Globus pallidus (tissue), 1 donor: ENCODE data around the gene ENPP6.

ENCODE experiments used
- DNase-seq: peaks from one replicate; pipeline ENCODE4 v3.0.0-alpha.2; 2015; ENCODE audit warnings: low spot score

ENPP6 gene

DNA sequence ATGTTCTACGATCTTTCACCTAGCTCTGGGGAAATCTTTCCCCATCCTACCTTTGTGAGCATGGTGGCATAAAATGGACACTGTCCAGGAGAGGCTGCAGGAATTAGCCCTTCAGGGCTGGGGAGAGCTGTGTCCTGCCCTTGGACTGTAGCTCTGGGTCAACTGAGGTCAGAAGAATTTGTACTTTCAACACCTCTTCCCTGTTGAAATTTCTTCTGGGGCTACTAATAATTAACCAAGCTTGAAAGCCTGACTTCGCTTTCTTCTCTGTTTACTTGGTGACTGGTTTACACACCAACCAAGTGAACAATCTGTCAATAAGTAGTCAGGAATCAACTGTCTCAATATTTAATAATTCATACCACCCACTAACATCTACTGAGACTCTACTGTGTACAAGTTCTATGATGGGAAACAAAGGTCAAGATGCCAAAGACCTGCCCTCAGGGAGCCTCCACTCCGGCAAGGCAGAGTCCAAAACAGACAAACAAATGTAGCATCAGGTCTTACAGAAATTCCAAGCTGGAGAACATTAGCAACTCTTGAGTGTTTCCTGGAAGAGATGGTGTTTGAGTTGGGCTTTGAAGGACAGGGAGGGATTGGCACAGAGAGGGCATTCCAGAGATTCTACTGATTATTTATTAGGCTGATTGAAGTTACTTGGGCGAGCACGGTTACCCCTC lies 113.1 kb downstream of the ENPP6 start:
- no peak for DNase-seq

DNA sequence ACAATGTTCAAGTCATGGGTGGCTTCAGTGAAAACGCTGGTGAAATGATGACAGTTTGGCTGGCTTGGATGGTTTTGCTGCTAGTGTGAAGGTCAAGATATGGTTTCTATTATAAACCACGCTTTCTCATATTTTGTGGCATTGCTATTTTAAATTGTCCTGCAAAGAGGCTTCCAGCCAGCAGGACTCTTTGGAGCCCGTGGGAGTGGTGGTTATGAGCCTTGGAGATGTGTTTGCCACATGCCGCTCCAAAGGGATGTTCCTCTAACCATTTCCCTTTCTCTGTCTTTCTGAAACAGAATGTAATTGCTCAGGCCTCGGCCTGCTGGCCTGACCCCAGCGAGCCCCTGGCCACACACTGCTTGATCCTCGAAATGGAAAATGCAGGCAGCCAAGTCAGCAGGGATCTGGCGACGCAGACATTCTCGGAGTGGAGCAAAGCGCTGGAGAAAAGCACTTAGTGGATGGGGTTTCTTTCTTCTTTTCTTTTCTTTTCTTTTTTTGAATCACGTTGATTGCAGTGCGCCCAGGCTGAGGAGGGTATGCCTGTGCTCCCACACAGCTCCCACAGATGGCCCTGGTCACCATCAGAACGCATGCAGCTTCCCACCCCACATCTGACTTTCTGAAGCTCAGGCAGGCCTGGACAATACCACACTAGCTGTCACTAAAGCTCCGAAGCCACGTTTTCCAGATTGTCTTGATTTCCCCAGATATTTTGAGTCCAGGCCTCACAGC lies 114.0 kb downstream of the ENPP6 start:
- no peak for DNase-seq

DNA sequence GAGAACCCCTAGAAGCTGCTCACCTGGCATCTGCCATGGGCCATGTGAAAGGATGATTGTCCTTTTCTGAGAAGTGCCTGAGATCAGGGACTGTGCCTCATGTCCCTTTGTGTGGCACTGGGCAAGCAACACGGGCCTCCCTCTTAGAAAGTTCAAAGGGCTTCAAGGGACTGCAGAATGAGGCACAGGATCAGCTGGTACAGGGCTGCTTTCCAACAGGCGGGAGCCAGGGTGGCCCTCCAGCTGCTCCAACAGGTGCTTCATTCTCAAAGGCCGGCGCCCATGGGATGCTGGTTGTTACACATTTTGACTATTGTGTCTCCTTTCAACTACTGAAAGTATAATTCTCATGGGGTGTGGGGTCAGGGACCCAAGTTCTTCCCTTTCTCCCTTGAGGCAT lies 114.7 kb downstream of the ENPP6 start:
- no peak for DNase-seq

DNA sequence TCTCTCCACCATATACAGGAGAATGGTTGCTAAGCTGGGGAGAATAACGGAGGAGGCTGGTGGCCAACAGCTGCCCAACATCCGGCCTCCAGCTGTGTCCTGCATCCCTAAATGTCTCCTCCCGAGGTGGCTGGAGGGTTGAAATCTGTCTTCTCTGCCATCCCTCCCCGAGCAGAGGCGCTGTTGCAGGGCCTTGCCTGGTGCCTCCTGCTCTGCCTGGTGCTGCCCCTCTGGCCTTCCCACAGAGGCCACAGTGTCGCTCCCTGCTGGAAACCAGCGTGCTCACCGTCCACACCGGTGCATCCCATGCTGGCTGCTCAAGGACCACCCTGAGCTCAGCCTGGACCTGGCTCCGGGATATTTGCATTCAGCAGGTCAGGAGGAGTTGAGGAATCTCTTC lies 115.2 kb downstream of the ENPP6 start:
- no peak for DNase-seq

DNA sequence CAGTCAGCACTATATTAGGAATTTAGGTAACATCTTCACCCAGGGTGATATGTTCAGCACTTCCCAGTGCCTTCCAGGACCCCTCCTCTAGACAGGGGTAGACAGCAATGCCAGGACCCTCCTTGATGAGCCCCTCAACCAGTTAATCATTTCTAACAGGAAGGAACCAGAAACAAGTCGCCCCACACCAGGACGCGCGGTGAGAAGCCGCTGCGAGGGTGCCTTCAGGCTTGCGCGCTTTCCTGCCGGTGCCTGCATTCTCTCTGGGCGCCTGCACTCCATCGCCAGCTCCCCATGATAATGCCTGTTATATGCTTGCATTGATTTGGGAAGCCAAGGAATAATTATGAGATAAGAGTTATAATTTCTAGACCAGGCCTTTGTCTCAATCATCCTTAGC lies 116.0 kb downstream of the ENPP6 start:
- DNase-seq, result no peak

DNA sequence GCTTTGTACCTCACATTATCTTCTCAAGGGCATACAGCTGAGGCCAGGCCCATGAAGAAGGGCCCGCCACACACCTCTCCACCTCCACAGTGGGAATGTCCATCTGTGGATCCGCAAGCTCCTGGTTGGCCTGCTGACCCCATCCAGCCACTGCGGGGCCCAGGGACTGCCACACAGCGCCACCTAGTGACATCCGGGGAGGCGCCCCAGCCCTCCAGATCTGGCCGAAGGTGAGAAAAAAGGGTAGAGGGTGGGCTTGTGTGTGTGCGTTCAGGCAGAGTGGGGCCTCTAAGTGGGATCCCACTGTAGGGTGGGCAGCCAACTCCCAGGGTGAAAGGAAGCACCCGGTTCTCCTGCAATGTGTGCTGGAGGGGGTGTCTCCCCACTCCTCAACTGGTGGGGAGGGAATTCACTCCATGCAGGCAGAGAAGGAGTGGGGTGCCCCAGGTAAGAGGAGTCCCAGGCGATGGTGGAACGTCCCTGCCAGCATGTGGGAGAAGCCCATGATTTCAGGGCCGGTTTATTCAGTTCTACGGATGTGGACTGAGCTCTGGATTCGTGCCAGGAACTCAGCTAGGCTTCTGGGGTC lies 117.3 kb downstream of the ENPP6 start:
- peak; percentile 60 for DNase-seq

DNA sequence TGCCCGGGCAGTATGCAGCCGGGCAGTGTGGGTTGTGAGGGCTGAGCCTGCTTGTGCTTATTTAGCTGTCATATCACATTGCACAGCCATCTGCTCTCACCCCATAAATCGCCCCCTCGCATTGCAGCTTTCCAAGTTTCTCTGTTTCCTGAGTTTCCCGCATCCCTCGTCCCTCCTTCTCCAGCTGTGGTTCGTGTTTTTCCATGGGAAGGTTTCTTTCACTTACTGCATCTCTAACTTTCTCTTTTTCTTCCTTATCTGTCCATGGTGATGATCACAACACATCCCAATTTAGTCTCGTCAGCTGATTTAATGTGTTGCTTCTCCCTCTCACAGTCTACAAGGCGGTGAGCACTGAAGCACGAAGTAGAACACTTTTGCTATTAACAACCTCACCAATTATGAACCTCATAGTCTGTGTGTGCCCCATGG lies 118.1 kb downstream of the ENPP6 start:
- DNase-seq, result no peak

DNA sequence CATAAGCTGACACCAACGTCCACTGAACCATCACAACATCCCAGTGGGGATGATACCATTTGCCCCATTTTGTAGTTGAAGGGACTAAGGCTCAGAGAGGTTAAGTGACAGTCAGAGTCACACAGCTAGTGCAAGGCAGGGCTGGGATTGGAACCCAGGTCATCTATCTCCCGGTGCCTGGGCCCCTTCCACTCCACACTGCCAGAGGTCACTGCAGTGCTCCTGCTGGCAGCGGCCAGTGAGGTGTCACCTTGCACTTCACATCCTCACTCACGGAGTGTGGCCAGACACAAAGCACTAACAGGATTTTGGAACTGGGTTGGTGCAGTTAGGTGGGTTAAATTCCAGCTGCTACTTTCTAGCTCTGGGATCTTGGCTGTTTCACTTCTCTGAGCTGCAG lies 118.7 kb downstream of the ENPP6 start:
- no peak for DNase-seq

DNA sequence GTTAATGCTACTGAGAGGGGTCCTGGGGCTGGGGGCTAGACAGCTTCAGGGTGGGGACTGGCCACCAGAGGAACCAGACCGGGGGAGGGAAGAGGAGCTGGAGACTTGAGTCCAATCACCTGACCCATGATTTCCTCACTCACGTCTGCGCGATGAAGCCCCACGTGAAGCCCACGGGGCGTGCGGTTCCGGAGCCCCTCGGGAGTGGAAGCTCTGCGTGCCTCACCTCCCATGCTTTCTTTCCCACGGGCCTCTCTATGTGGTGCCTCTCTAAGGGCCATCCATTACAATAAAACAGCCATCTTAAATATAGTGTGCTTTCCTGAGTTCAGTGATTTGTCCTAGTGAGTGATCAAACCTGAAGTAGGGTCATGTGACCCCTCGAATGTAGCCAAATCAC lies 119.9 kb downstream of the ENPP6 start:
- no peak for DNase-seq

DNA sequence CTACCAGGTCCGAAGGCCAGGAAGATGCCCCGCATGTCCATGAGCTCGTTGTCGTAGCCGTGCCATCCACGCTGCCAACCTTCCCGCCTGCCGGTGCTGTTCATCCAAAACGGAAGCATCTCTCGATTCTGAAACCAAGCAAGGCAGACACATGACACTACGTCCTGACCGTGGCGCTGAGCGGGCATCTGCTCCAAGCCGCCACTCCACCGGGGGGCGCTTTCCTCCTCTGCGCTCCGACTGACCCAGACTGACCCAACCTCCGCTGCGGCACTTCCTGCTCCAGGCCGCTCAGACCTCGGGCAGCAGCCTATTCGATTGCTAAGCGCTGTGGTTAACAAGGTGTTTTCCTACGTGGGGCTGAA lies 120.5 kb downstream of the ENPP6 start:
- peak; percentile 50 for DNase-seq

DNA sequence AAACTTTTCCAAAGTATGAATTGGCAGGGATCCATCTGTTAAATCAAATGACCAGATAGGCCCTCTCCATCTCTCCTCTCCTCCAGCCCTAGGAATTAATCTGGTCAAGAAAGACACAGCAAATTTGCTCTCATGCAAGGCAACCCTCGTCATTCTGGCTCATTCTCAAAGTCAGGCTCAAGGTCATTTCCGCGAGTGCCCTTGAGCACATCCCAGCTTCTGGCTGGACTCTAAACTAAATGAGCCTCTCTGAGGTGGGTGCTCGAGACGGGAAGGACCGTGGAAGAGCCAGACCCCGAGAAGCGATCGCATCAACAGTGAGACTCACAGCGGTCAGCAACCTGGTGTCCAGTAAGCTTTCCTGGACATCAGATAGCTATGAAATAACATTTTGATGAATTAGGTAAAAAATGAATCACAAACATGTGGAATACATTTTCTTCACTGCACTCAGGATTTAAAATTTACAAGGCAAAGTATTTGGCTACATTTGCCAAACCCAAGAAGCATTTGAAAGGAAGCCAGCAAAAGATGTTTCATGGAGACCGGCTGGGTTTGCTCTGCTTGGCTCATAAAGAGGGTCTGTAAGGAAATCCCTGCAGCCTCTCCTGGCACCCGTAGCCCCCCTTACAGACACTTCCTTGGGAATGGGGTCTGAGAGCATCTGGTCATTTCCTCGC lies 121.0 kb downstream of the ENPP6 start:
- no peak for DNase-seq

DNA sequence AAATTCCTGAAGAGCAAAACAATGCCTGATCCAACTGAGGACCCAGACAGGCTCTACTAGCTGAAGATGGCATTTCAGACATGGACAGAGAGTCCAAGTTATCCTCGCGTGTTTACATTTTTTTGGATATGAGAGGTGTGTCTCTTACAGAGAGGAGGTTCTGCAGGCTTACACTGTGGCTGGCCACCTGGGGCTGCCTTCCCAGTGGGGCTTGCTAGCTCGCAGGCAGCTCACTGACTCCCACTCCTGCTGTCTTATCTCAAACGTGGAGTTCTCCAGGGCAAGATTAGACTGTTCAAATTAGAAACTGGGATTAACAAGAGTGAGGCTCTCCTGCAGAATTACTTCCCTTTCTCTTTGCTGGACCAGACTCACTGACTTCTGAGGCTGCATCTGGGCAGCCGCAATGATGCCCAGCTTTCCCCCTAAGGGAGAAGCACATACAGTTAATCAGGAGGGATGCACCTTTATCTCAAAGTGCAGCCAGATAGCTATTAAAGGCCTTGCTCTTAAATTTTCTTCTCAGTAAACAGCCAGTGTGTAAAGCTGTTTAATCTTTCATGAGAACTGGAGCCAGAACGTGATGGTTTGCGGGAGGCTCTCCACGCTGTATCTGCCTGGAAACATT lies 123.0 kb downstream of the ENPP6 start:
- no peak for DNase-seq

DNA sequence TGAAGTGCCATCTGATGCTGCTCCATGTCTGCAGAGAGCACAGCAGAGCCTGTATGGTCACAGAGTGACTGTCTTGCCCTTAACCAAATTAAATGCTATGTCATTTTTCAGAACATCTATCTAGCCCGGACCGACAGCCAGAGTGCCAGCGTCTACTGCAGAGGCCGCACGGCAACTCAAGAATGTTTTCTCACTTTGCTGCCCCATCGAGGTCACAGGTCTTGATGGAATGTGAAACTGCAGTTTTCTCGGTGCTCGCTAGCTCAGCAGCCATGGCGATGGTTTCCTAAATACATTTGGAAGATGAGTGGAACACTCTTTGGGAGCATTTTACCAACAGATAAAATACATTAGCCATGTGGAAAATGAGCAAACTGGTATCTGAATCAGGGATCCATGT lies 125.7 kb downstream of the ENPP6 start:
- no peak for DNase-seq

DNA sequence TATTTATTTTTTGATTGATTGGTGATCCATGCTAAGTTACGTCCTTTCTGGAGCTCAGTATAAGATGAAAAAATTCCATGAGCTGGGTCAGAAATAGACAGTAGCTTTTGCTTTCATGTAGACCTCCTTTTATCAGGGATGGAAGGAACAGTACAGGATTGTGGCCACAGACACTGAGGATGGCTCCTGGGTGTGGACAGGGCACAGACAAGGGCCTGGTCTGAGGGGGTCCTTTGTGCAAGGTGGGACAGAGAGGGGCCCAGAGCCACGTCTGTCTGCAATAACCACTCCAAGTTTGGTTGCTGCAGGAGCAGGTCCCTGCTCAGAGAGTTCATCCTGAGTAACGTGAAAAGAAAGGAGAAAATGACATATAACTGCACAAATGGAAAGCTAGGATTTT lies 127.1 kb downstream of the ENPP6 start:
- DNase-seq, result no peak

DNA sequence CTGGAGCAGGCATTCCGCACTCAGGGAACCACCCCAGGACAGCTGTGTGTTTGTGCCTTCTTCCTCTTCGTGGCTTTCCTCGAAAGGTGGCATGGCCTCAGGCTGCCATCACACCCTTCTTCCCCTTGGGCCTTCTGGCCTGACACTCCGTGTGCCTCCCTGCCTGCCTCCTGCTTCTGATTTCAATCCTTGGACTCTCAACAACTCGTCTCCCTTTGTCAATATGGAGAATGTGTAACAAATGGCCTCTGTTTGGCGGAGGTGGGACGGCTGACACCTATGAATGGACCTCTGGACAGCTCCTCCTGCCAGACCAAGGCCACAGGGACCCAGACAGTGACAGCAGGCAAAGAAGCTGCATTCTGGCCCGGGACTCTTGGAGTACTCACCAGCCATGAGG lies 137.0 kb downstream of the ENPP6 start:
- no peak for DNase-seq

DNA sequence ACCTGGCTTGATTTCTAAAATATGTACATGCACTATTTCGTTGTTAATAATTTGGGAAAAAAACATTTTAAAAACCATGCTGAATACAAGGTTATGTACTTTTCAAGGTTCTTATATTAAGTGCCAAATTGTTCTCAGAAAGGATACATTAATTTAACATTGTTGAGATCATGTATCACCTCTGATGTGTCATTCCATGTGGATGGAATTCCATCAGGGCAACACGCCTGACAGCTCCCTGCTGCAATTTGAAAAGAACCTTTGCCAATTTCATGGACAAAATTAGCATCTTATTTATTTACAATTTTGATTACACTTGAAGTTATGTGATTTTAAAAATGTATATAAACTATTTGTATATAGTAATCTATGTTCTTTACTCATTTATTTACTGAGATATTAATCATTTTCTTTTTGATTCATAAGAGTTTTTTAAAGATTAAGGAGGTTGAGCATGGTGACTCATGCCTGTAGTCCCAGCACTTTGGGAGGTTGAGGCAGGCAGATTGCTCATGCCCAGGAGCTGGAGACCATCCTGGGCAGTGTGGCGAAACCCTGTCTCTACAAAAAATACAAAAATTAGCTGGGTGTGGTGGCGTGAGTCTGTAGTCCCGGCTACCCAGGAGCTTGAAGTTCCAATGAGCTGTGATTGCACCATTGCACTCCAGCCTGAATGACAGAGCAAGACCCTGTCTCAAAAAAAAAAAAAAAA lies 142.8 kb downstream of the ENPP6 start:
- DNase-seq, result no peak

DNA sequence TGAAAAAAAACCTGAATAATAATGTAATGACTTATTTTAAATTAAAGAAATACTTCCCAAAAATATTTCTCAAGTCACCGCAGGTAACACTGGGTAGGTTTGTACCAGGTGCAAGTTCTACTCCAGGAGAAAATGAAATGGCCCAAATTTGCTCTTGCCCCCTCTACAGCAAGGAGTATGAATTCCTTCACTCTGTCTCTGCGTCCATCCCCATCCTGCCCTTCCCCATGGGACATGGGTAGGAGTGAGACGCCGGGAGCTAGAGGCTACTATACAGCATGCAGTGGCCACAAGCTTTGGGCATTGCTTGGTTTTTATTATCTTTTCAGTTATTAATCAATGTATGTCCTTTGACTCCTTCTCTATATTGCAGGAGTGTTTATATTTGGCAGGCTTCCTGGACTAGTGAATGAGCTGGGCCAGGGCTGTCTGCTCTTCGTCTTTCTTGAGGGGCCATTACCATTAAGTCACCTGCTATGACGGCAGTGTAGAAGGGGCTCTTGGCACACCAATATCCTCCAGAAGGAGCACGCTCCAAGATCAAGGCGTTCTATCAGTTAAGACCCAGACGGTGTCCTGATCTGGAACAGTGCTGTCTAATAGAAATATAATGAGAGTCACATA lies 149.6 kb downstream of the ENPP6 start:
- DNase-seq, result no peak

DNA sequence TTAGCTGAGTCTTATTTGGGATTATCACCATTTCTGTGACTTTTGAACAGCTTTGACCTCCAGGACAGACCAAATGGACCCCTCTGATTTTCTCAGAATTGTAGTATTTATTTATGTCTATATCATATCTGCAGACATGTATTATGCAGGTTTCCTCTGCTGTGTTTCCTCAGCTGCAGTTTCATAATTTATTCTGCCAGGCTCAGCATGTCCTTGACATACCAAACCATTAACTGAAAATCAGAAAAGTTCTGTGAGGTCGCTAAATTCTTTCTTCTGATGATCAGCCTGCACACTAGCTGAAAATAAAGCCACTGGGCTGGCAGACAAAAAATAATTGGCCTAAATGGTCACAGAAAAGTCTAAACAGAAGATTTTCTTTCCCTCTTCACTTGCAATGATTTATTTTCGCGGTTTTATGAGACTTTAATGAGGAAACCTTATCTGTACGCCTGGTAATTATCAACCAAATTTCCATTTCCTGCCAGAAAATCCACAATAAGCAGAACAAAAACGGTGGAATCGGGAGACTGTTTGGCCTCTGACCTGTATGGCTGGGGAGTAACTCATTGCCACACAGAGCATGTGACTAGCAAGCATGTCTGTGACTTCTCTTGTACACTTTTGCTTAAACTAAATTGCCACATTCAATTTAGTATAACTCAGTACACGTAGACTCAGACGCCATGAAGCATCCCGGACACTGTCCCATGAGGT lies 150.9 kb downstream of the ENPP6 start:
- DNase-seq, result no peak

DNA sequence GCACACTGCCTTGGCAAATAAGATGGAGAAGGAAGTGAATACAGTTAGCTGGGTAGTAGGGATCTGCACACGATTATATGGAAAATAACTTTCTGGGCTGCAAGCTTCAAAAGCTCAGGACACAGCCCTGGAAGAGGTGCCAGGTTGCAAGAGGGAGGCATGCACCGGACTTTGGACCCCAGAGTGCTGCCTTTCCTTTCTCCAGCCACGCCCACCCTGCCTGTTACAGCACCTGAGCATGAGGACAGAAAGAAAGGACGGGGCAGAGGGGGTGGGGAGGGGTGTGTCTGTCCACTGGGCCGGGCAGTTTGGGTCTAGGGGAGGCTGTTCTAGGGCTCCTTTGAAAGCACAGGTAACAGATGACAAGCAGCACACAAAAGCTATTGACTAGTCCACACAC lies 152.8 kb downstream of the ENPP6 start:
- DNase-seq, result no peak

DNA sequence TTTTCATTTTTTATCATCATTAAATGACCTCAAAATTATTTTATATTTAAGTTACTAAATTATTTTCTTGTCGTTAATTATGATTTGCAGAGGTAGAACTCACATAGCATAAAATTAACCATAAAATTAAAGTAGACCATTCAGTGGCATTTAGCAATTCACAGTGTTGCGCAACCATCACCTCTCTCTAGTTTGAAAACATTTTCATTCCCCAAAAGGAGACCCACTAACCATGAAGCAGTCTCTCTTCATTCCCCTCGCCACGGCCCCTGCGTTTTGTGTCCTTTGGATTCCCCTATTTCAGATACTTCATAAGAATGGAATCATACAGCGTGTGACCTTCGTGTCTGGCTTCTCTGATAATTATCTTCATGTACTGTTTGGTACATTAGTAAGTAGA lies 154.9 kb downstream of the ENPP6 start:
- no peak for DNase-seq

DNA sequence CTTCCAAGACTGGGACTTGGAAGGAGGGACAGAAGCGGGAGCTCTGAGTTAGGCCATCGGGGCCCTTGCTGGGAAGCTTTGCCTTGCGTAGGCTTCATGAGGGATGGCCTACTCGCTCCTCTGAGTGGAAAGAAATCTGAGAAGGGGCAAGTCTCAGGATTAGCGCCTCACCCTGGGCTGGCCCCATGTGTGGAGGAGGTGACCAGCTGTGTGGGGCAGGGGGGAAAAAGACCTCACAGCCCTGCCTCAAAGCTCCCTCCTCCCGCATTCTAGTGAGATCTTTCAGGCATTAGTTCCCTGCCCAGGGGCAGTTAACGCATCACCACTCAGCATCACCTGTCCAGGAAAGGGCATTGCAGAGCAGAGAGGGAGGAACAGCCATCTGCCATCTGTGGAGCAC lies 156.1 kb downstream of the ENPP6 start:
- DNase-seq, result no peak
